Stimulated activated CD4-positive, alpha-beta T cell treated with anti-CD3 and anti-CD28 coated beads, TNF-alpha, amount 100 ng/mL, for 1 hour (primary cell): ENCODE measurements around the gene SLC45A2.
"Not testable (repeated sequence)": the region's sequence is repeated elsewhere in the genome, so short reads cannot be mapped to it uniquely, and the experiment has no call there.

ENCODE experiments used
- DNase-seq, 3 donors: peaks; one replicate each; pipeline ENCODE4 v3.0.0-alpha.2; 2020; ENCODE audit warnings: low read depth in 3 of 3, low spot score in 1 of 3

SLC45A2 gene

DNA sequence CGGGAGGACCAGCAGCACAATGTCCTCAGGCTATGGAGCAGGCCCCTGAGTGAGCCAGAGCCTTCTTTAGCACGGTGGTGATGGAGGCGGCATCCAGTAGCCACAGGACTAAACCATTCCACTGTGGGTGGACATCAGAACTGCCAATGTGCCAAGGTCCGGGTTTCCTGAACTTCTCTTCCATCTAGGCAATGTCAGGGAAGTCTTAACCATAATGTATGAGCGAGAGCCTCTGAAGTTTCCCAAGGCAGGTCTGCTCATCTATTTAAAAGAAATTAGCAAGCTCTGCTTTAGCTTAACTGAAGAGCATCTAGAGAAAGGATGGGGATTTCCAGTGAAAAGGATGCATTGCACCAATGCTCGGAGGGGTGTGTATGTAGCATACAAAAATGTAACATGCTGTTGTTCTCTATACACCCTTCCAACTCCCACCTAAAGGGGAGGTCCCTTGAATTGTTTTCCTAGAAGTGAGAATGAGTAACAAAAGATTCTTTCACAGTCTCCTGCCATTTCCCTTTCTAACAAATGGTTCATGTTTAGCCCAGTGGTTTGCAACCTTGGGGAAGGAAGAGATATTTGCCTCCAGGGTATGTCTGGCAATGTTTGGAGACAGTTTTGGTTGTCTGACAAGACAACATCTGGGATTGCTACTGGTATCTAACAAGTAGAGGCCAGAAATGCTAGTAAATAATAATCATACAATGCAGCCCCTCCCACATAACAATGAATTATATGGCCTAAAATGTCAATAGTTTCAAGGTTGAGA, 54.4 kb downstream of the SLC45A2 start:
- DNase-seq, result no peak

DNA sequence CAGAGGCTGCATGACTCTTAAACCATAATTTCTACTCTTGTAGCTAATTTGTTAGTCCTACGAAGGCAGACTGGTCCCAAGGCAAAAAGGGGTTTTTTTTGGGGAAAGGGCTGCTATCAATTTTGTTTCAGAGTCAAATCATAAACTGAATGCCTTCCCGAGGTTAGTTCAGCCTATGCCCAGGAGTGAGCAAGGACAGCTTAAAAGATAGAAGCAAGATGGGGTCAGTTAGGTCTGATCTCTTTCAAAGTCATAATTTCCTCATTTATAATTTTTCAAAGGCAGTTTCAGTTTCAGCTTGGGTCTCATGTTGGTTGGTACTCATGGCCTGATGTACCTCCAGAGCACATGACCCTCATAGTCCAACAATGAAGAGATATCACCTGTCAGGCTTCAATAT, 56.2 kb downstream of the SLC45A2 start:
- no peak for DNase-seq

DNA sequence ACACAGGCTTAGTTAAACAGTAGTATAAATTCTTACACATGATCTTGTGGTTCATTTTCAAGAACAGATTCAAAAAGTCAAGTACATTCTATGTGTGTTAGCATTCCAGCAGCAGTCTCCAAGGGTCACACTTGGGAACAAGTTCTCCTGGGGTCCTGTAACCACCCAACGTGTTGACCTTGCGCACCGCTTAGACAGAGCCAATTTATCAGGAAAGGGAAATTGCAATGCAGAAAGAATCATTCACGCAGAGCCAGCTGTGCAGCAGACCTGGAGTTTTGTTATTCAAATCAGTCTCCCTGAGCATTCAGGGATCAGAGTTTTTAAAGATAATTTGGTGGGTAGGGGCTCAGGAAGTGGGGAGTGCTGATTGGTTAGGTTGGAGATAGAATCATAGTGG, 56.8 kb downstream of the SLC45A2 start:
- no peak for DNase-seq

DNA sequence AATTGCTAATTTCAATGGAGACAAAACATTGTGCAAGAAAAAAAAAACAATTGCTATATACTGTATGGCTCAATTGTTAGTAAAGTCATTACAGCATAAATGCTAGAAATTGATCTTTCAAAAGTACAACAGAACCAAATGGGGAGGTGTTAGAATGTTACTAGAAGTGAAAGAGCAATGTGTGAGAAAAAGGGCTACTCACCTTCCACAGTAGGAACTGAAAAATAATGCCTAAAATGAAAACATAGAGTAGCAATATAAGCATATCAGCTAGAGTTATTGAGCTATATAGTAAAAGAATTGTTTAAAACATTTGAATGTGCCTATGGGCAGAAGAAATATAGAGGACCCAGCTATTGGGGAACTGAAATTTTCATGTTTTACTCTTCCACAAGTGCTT, 59.2 kb downstream of the SLC45A2 start:
- no peak for DNase-seq

DNA sequence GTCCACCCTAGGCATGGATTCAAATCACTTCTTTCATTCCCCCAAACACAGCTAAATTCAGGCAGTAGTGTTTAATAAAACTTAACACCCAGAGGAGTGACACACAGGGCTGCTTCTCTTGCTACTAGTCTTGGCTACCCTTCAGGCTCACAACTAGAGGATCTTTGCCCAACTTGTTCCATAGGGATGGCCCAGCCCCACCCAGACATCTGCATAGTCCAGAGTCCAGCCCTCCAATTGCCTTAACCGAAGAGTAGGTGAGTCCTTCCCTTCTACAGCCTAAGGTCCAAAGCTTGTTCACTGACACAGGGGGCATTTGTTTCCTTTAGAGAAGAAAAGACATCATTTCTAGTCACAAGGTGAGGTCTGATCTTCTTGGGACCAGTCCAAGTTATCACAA, 63.5 kb downstream of the SLC45A2 start:
- no peak for DNase-seq

DNA sequence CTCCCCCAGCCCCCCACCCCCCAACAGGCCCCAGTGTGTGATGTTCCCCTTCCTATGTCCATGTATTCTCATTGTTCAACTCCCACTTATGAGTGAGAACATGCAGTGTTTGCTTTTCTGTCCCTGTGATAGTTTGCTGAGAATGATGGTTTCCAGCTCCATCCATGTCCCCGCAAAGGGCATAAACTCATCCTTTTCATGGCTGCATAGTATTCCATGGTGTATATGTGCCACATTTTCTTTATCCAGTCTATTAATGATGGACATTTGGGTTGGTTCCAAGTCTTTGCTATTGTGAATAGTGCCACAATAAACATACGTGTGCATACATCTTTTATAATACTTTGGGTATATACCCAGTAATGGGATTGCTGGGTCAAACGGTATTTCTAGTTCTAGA, 69.6 kb downstream of the SLC45A2 start:
- not testable (repeated sequence) for DNase-seq

DNA sequence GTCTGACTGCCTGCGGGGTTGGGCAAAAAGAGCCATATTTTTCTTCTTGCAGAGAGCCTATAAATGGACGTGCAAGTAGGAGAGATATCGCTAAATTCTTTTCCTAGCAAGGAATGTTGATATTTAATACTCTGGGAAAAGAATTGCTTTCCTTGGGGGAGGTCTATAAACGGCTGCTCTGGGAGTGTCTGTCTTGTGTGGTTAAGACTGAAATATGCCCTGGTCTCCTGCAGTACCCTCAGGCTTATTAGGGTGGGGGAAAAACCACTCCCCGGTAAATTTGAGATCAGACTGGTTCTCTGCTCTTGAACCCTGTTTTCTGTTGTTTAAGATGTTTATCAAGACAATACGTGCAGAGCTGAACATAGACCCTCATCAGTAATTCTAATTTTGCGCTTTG, 78.2 kb downstream of the SLC45A2 start:
- DNase-seq, result not testable (repeated sequence)

DNA sequence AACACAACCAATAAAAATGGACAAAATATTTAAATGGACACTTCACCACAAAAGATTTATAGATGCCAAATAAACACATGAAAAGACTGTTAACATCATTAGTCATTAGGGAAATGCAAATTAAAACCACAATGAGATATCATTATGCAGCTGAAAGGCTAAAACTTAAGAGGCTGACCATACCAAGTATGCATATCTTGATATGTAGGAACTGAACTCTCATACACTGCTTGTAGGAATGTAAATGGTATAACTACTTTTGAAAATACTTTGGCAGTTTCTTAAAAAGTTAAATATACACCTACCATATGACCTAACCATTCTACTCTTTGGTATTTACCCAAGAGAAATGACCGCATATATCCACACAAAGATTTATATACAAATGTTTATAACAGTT, 79.1 kb downstream of the SLC45A2 start:
- no peak for DNase-seq

DNA sequence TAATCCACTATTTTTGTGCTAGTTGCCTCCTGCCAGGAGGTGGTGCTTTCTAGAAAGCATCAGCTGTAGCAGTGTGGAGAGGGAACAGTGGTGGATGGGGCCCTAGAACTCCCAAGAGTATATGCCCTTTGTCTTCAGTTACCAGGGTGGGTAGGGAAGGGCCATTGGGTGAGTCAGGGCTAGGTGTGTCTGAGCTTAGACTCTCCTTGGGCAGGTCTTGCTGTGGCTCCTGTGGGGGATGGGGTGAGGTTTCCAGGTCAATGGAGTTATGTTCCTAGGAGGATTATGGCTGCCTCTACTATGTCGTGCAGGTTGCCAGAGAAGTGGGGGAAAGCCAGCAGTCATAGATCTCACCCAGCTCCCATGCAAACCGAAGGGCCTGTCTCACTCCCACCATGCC, 81.4 kb downstream of the SLC45A2 start:
- DNase-seq, result no peak

DNA sequence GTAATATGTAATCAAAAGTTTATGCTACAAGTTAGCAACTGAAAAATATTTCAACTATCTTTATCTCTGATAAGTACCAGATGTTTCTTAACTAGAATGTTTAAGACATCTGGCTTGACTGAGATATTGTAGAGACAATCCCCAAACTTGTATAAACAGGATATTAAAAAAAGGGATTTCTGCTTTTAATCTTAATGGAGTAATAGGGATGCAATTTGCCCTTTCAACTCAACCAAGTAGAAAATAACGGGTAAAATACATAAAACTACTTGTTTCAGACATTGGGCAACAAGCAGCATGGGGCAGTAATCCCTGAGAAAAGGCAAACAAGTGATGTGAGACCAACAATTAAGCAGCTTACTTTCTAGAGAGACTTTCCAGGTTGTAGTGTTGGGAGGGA, 83.3 kb downstream of the SLC45A2 start:
- DNase-seq, result no peak
